Peyer's patch (tissue), 4 donors: ENCODE data around the gene SSR2.

Experiments
- POLR2A ChIP-seq, 2 donors: fragments of 450-650 bp; IDR thresholded peaks; one replicate each; pipeline ENCODE4 v1.5.1; 2017; ENCODE audit warnings: antibody characterized with exemption in 2 of 2, mild to moderate bottlenecking in 2 of 2, moderate library complexity in 2 of 2
- TF ChIP-seq, protein P1 (sequence below), 6 experiments: fragments of 450-650 bp in 4 of 6; fragments of 200-600 bp in 2 of 6; sonication (generic) in 1 of 6; IDR thresholded peaks; one replicate each; pipeline ENCODE4 v1.5.1; 2017 to 2019; ENCODE audit warnings: antibody characterized with exemption in 6 of 6, mild to moderate bottlenecking in 3 of 6, moderate library complexity in 1 of 6

DNA sequence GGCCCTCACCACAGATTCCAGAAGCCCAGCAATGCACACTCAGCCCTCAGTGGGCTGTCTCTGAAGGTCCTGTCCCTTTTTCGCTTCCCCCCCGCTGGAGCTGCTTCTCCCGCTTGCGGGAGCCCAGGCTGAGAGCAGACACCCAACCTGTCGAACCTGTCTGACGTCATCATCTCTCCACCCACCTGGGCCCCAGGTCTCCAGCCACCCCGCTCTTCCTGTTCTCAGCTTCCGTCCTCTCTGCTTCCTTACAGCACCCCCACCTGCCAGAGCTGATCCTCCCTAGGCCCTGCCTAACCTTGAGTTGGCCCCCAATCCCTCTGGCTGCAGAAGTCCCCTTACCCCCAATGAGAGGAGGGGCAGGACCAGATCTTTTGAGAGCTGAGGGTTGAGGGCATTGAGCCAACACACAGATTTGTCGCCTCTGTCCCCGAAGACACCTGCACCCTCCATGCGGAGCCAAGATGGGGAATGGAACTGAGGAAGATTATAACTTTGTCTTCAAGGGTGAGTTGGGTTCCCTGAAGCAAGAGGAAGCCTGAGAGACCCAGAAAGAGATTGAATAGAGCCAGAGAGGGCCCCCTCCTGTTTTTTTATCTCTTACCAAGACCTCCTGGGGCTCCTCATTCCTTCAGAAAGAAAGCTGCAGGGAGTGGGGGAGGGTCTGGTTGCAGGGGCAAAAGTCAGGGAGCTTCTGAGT, 40.3 kb upstream of the SSR2 start, which contains the start of gene RAB25:
- TF ChIP-seq POLR2A (IDR thresholded peaks at IDR 0.05), result peak; percentile 60 to 85
- TF ChIP-seq, protein P1, sequence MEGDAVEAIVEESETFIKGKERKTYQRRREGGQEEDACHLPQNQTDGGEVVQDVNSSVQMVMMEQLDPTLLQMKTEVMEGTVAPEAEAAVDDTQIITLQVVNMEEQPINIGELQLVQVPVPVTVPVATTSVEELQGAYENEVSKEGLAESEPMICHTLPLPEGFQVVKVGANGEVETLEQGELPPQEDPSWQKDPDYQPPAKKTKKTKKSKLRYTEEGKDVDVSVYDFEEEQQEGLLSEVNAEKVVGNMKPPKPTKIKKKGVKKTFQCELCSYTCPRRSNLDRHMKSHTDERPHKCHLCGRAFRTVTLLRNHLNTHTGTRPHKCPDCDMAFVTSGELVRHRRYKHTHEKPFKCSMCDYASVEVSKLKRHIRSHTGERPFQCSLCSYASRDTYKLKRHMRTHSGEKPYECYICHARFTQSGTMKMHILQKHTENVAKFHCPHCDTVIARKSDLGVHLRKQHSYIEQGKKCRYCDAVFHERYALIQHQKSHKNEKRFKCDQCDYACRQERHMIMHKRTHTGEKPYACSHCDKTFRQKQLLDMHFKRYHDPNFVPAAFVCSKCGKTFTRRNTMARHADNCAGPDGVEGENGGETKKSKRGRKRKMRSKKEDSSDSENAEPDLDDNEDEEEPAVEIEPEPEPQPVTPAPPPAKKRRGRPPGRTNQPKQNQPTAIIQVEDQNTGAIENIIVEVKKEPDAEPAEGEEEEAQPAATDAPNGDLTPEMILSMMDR (IDR thresholded peaks at IDR 0.05), result no peak
